BJ (cell line): Measurements from ENCODE around the gene TMEM273. TPM values are rescaled to one million over a fixed set of nuclear protein-coding genes. Genes with fewer than 3 reads are reported as not detected.

Experiments used
- CTCF ChIA-PET: fragments of 350-600 bp; formaldehyde crosslinking; extraction: SDS; loops from one replicate; lab custom pipeline; 2021; ENCODE audit warnings: antibody characterized with exemption, inconsistent platforms; lab: Yijun Ruan, JAX
- POLR2A ChIA-PET: fragments of 300-600 bp; sonication (Branson Sonifier 250); formaldehyde crosslinking; extraction: SDS; loops from one replicate; lab custom pipeline; 2021; ENCODE audit warnings: antibody characterized with exemption; lab: Charles Lee
- DNase-seq: peaks from one replicate; pipeline ENCODE4 v3.0.0-alpha.2; 2011; ENCODE audit warnings: low read depth
- H3K27me3 ChIP-seq: 2 replicates; pipeline ENCODE4 v1.6.0; 2011; ENCODE audit warnings: low read length; ENCODE audit not compliant: control insufficient read depth, insufficient read depth
- H3K36me3 ChIP-seq: 2 replicates; pipeline ENCODE4 v1.5.1; 2011; ENCODE audit warnings: low read length; ENCODE audit not compliant: control insufficient read depth, insufficient read depth
- H3K4me3 ChIP-seq: 2 replicates; pipeline ENCODE4 v1.5.1; 2011; ENCODE audit warnings: low read depth, mild to moderate bottlenecking, control low read depth, low read length
- polyA plus RNA-seq: library from polyadenylated mRNA; depleted of rRNA; stranded (reverse); fragments of >200 nt; gene quantifications from 2 replicates; pipeline ENCODE4 v1.2.3, GENCODE V29; 2011
- TF ChIP-seq, protein P1 (sequence below): IDR thresholded peaks from 2 replicates; pipeline ENCODE4 v1.5.1; 2011; ENCODE audit warnings: low read depth, mild to moderate bottlenecking, control low read depth, inconsistent platforms, low read length, moderate library complexity; ENCODE audit not compliant: insufficient read depth

Gene TMEM273
- polyA plus RNA-seq, 1 experiment = not detected

DNA sequence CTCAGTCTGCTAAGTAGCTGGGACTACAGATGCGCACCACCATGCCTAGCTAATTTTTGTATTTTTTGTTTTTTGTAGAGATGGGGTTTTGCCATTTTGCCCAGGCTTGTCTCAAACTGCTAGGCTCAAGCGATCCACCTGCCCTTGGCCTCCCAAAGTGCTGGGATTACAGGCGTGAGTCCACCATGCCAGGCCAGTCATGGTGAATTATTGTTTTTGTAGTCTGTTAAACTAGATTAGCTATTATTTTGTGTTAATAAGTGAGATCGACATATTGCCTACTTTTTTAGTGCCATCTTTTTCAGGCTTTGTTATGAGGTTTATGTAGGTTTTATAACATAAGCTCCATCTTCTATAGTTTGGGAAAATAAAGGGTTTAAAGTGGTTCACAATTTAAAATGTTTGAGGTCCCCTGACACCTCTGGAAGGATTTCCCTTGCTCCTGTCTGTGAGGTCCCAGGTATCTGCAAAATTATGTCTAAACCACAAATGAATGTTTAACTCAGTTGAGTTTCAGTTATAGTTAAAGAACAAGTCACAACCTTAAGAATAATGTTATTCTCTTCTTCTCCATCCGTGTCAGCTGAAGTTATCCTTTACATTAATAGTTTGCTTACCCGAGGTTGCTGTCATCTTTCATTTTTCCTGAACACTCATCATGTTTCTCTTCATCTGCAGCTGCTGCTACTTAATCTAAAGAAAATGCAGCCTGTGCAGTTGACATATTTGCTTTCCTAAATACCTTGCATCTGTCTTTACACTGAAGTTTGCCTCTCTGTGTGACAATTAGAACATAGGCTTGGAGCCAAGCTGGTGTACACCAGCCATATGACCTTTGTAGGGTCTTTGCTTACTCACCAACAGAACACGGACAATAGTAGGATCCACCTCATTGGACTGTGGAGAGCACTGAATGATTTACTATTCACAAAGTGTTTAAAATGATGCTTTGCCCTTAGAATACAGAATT is 63.9 kb downstream of the TMEM273 start:
- DNase-seq = no peak
- no peaks in the 10 kb centered on the region for H3K36me3 ChIP-seq
- TF ChIP-seq, protein P1, sequence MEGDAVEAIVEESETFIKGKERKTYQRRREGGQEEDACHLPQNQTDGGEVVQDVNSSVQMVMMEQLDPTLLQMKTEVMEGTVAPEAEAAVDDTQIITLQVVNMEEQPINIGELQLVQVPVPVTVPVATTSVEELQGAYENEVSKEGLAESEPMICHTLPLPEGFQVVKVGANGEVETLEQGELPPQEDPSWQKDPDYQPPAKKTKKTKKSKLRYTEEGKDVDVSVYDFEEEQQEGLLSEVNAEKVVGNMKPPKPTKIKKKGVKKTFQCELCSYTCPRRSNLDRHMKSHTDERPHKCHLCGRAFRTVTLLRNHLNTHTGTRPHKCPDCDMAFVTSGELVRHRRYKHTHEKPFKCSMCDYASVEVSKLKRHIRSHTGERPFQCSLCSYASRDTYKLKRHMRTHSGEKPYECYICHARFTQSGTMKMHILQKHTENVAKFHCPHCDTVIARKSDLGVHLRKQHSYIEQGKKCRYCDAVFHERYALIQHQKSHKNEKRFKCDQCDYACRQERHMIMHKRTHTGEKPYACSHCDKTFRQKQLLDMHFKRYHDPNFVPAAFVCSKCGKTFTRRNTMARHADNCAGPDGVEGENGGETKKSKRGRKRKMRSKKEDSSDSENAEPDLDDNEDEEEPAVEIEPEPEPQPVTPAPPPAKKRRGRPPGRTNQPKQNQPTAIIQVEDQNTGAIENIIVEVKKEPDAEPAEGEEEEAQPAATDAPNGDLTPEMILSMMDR = no peak
- ChIA-PET CTCF (no interaction called here), POLR2A (no interaction called here)
- H3K4me3 ChIP-seq = no peak overlapping the region
- no peaks in the 10 kb centered on the region; the same call in none of the 2 replicates for H3K27me3 ChIP-seq

DNA sequence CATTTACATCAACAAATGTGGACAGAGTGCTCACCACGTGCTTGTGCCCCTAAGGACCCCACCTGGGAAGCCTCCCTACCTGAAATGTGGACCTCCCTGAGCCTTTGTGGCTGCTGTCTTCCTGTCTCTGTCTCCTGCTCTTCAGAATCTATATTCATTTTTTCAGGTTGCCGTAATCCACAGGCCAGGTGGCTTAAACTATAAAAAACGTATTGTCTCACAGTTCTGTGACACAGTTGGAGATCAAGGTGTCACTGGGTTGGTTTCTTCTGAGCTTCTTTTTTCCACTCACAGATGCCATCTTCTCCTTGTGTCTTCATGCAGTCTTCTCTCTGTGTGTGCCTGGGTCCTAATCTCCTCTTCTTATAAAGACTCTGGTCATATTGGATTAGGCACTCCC is 67.3 kb downstream of the TMEM273 start:
- POLR2A ChIA-PET = no interaction called here
- CTCF ChIA-PET = interaction anchor here (1.4 to 1.6 kb wide), 2 partner anchors 17 to 41 kb away, joined by 5 to 8 read pairs; no protein-coding TSS in a partner anchor
- TF ChIP-seq, protein P1 = no peak

DNA sequence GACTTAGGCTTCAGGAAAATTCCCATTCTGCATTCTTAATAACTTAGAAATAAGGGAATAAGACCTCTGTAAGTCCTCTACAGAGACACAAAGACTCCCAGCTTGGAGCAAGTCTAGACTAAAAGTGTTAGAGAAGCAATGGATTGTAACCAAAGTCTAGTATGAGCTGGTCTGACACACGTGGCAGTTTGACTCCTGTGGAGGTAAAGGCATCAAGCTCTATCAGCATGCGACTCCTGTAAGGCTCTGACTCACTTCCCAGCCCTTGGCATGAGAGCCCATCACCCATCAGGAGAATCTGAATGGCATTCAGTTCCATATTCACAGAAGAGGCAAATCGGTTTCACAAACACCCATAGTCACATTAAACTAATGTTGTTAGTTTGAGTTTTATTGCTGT is 68.4 kb downstream of the TMEM273 start:
- no peak for DNase-seq
- Histone ChIP-seq H3K27me3 (no peaks in the 10 kb centered on the region; the same call in 1 of the 2 replicates), H3K4me3 (no peak overlapping the region), H3K36me3 (no peaks in the 10 kb centered on the region)
- CTCF ChIA-PET = interaction anchor here (0.8 to 1.4 kb wide), 2 partner anchors 10 to 42 kb away, joined by 3 to 5 read pairs; no protein-coding TSS in a partner anchor
- TF ChIP-seq, protein P1 = no peak
- POLR2A ChIA-PET = no interaction called here

More for the DNA sequence above, 67.3 kb downstream of the TMEM273 start:
- H3K27me3 ChIP-seq = no peaks in the 10 kb centered on the region; the same call in 1 of the 2 replicates
- H3K4me3 ChIP-seq = no peak overlapping the region
- H3K36me3 ChIP-seq = no peaks in the 10 kb centered on the region
- DNase-seq = no peak

DNA sequence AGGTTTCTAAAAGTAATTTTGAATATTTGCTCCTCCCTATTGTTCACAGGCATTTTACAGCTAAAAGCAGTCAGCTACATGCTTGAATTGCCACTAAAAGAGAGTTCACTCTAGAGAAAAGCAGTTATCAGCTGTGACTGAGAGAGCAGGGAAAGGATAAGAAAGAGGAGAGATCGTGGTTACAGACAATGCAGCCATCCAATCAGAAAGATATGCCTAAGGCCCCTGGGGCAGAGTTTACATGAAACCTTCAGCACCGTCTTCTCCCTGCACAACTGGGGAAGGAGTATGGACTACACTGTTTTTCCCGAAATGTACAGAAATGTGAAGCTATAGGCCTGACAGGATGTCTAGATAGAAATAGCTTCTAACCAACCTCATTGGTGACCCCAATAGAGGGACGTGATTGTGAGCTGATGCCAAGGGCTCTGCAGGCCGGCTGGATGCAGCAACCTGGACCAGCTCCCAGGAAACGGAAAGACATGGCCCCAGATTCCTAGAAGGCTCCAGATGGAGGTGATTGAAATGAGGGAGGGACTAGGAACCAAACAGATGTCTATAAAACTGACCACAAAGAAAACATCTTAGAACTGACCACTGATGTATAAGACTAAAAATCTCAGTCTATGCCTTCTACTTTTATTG is 69.6 kb downstream of the TMEM273 start:
- TF ChIP-seq, protein P1 = no peak
- Histone ChIP-seq H3K4me3 (no peak overlapping the region), H3K27me3 (no peaks in the 10 kb centered on the region; the same call in 1 of the 2 replicates), H3K36me3 (no peaks in the 10 kb centered on the region)
- no peak for DNase-seq
- POLR2A ChIA-PET = no interaction called here
- CTCF ChIA-PET = interaction anchor here (0.8 to 1.2 kb wide), 3 partner anchors 8 to 43 kb away, joined by 3 to 4 read pairs (median 4); no protein-coding TSS in a partner anchor
